Upper lobe of left lung (tissue), 4 donors: ENCODE results near the gene RTN4.

Experiments used
- EP300 ChIP-seq, 4 donors: sonication (generic); formaldehyde crosslinking; IDR thresholded peaks; one replicate each; pipeline ENCODE4 v1.5.1; 2017; ENCODE audit warnings: antibody characterized with exemption in 4 of 4, control low read depth in 2 of 4
- TF ChIP-seq, protein P1 (sequence below), 6 experiments: fragments of 450-650 bp in 4 of 6; fragments of 200-600 bp in 2 of 6; sonication (generic) in 2 of 6; IDR thresholded peaks; one replicate each; pipeline ENCODE4 v1.5.1; 2016 to 2019; ENCODE audit warnings: antibody characterized with exemption in 6 of 6

GRCh38 chr2:54969940-54970338 lies 80.3 kb downstream of the RTN4 start:
- no peak for TF ChIP-seq EP300 (IDR thresholded peaks at IDR 0.05)
- TF ChIP-seq, protein P1, sequence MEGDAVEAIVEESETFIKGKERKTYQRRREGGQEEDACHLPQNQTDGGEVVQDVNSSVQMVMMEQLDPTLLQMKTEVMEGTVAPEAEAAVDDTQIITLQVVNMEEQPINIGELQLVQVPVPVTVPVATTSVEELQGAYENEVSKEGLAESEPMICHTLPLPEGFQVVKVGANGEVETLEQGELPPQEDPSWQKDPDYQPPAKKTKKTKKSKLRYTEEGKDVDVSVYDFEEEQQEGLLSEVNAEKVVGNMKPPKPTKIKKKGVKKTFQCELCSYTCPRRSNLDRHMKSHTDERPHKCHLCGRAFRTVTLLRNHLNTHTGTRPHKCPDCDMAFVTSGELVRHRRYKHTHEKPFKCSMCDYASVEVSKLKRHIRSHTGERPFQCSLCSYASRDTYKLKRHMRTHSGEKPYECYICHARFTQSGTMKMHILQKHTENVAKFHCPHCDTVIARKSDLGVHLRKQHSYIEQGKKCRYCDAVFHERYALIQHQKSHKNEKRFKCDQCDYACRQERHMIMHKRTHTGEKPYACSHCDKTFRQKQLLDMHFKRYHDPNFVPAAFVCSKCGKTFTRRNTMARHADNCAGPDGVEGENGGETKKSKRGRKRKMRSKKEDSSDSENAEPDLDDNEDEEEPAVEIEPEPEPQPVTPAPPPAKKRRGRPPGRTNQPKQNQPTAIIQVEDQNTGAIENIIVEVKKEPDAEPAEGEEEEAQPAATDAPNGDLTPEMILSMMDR (IDR thresholded peaks at IDR 0.05), result no peak
